NB4 (cell line): ENCODE data around the gene ZNF236.

ENCODE experiments used
- DNase-seq: peaks from one replicate; pipeline ENCODE4 v3.0.0; 2010; ENCODE audit warnings: low read depth
- H3K4me3 ChIP-seq: one replicate; pipeline ENCODE4 v1.5.1; 2011; ENCODE audit warnings: mild to moderate bottlenecking, low read depth, low read length, moderate library complexity
- CTCF ChIP-seq: IDR thresholded peaks from one replicate; pipeline ENCODE4 v1.5.1; 2012; ENCODE audit warnings: low read depth, low read length
- MAX ChIP-seq: IDR thresholded peaks from 2 replicates; pipeline ENCODE4 v1.6.1; 2011; ENCODE audit warnings: low read depth, low read length
- MYC ChIP-seq: IDR thresholded peaks from 2 replicates; pipeline ENCODE4 v1.6.1; 2011; ENCODE audit warnings: low read depth, low read length
- POLR2A ChIP-seq: IDR thresholded peaks from 2 replicates; pipeline ENCODE4 v1.6.1; 2011; ENCODE audit warnings: mild to moderate bottlenecking; ENCODE audit not compliant: insufficient read length; ENCODE audit errors: extremely low read depth

ZNF236 gene

DNA sequence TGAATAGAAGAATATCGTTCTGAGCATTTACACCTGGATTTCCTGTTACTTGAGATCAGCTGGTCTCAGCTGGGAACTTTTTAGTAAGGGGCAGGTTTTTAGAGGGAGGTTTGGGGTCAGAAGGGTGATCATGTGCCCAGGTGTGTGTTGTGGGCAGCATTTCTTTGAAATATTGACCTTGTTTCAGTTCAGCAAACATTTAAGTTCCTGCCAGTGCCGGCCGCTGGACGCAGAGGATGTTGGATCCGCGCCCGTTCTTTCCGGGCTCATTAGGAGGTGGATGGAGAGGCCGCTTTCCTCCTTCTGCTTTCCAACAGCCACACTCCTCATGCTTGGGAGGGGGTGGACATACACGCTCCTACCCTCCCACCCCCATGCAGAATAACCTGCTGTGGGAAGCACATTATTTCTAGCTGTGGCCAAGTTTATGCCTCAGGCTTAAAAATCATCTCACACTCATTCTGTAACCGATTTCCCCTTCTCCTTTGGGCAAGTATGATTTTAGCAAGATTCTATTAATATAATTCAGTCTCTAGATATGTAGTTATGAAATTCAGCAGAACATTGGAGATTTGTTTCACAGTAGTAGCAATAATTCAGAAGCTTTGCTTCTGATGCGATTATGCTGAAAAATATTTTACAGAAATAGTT lies 131.4 kb downstream of the ZNF236 start:
- no peak for DNase-seq
- TF ChIP-seq MYC (no peak), MAX (no peak), CTCF (no peak), POLR2A (no peak)
- no peak overlapping the region for H3K4me3 ChIP-seq

DNA sequence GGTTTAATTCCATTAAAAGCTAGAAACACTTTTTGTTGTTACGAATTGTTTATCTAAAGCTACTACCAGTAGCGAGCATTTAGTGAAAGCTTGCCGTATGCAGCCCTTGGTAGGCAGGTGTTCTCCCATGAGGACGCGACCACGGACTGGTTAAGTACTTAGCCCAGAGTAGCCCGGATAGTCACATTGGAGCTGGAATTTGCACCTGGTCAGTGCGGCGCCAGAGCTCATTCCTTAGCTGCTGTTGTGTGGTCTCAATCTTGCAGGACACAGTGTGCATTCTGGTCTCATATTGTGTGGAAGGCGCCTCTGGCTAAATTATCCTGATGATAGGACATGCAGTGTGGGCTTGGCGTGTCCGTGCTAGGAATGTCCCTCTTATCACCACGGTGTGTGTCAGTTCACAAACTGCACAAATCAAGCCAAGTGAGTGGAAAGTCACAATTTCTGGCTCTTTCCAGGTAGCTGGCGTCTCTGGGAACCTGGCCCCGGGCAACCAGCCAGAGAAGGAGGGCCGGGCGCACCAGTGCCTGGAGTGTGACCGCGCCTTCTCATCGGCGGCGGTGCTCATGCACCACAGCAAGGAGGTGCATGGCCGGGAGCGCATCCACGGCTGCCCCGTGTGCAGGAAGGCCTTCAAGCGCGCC lies 133.3 kb downstream of the ZNF236 start:
- H3K4me3 ChIP-seq: no peak overlapping the region
- TF ChIP-seq MYC (no peak), MAX (no peak), POLR2A (no peak), CTCF (no peak)
- DNase-seq: no peak

- TF ChIP-seq MYC (no peak), CTCF (no peak), MAX (no peak), POLR2A (no peak)
- no peak overlapping the region for H3K4me3 ChIP-seq
- no peak for DNase-seq
Observed at GRCh38 chr18:76956648-76957047, 134.3 kb downstream of the ZNF236 start.

DNA sequence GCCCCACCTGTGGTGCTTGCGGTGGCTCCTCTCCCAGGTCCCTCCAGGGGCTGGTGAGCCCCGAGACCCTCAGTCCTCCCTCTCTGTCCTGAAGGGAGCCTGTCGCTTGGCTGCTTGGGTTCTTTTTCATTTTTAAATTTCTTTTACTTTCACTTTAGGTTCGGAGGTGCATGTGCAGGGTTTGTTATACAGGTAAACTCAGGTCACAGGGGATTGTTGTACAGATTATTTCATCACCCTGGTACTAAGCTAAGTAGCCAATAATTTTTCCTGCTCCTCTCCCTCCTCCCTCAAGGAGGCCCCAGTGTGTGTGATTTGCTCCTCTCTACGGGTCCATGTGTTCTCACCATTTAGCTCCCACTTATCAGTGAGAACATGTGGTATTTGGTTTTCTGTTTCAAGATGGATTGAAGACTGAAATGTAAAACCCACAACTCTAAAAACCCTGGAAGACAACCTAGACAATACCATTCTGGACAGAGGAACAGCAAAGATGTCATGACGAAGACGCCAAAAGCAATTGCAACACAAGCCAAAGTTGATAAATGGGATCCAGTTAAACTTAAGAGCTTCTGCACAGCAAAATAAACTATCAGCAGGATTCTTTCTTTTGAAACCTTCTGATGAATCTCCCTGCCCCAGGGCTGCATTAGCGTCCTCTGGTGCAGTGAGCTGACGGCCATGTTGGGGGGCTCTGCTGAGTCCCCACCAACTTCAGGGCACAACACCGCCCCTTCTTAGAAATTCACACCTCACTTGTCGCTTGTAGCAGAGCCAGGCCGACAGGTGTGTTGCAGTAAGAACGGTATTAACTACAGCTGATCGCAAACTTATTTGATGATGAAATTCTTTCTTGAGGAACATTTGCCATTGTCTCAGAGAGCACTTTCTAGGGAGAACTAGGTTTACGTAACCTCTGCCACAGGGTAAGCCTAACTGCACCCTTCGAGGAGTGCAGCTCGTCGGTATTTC lies 135.3 kb downstream of the ZNF236 start:
- no peak for DNase-seq
- TF ChIP-seq CTCF (no peak), MYC (no peak), MAX (no peak), POLR2A (no peak)
- H3K4me3 ChIP-seq: no peak overlapping the region

DNA sequence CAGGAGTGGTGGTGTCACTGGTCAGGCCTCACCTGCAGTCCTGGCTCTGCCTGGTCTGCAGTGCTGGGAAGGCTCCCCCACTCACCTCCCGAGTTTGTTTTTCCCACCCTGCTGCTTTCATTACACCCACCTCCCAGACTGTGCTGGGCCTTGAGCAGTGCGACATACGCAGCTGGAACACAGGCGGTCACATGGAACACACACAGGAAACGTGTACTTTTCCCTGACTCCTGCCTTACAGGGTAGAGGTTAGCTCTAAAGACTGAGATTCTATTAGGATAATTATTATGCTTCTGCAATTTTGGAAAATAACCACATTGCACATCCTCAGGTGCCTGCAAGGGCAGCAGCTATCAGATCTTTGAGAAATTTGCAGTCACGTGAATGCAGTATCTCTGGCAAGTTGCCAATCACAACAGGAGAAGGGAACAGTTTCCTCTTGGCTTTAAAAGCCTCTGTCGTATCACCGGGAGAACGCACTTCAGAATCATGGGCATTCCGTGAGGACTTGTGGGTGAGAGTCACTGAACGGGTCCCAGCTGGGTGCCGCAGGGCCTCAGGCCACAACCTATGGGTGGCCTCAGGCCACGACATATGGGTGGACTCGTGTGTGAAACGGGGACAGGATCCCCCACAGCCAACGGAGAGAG lies 136.5 kb downstream of the ZNF236 start:
- DNase-seq: no peak
- no peak overlapping the region for H3K4me3 ChIP-seq
- TF ChIP-seq MAX (no peak), CTCF (no peak), MYC (no peak), POLR2A (no peak)
